Activated CD4-positive, CD25-positive, alpha-beta regulatory T cell treated with anti-CD3 and anti-CD28 coated beads, Interleukin-2, amount 50 U/mL, for 72 hours (primary cell): Measurements from ENCODE around the gene PCNX1.

Experiments
- DNase-seq: peaks from one replicate; pipeline ENCODE4 v3.0.0; 2021

The PCNX1 gene

DNA sequence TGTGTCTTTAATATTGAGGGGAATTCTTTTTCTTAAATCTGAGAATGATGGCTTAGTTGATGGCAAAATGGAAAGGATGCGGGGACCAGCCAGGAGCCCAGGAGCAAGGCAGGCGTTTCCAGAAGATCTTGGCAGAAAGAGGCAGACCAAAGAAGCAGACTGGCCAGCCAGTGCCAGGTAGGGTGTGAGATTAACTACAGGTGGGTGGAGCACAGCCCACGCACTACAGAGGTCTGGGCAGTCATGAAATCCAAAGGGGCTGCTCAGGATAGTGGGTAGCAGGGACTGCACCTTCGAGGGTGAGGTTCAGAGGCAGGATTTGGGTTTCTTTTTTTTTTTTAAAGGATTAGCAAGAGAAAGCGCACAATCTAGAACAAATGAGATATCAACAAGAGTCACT lies 17.7 kb upstream of the PCNX1 start:
- no peak for DNase-seq

- DNase-seq, result no peak
Measured at GRCh38 chr14:70890826-70891659, 16.2 kb upstream of the PCNX1 start.

DNA sequence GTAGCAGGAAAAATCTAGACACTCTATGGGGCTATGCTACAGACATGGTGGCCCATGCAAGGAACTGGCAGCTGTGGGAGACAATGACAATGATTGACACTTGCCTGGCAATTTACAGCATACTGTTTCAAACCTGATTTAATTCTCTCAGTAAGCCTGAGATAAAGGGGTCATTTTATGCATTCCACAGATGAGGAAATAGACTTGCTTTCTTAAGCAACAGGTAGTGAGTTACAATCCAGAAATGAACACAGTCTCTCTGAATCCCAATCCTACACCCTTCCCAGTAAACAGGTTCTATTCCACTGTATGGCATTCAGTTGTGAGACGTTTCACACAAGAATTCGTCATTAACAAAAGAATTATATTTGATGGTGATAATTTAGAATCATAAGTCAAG lies 15.5 kb upstream of the PCNX1 start:
- DNase-seq, result no peak

- DNase-seq, result no peak
Measured at GRCh38 chr14:70893062-70893845, 14.0 kb upstream of the PCNX1 start.

GRCh38 chr14:70893858-70894291 lies 13.4 kb upstream of the PCNX1 start:
- DNase-seq, result no peak

- DNase-seq, result no peak
Measured at GRCh38 chr14:70894868-70895267, 12.4 kb upstream of the PCNX1 start.

DNA sequence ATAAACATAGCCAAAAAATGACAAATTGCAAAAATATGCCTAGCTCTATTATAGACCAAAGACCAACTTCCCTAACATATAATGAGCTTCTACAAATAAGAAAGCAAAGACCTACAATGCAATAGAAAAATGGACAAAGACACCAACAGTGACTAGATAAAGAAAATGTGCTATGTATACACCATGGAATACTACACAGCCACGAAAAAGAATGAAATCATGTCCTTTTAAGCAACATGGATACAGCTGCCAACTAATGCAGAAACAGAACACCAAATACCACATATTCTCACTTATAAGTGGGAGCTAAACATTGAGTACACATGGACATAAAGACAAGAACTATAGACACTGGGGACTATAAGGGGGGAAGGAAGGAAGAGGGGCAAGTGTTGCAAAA lies 10.9 kb upstream of the PCNX1 start:
- no peak for DNase-seq

- DNase-seq, result no peak
Measured at GRCh38 chr14:70896981-70897380, 10.3 kb upstream of the PCNX1 start.

- DNase-seq, result no peak
Measured at GRCh38 chr14:70897464-70897863, 9.8 kb upstream of the PCNX1 start.

DNA sequence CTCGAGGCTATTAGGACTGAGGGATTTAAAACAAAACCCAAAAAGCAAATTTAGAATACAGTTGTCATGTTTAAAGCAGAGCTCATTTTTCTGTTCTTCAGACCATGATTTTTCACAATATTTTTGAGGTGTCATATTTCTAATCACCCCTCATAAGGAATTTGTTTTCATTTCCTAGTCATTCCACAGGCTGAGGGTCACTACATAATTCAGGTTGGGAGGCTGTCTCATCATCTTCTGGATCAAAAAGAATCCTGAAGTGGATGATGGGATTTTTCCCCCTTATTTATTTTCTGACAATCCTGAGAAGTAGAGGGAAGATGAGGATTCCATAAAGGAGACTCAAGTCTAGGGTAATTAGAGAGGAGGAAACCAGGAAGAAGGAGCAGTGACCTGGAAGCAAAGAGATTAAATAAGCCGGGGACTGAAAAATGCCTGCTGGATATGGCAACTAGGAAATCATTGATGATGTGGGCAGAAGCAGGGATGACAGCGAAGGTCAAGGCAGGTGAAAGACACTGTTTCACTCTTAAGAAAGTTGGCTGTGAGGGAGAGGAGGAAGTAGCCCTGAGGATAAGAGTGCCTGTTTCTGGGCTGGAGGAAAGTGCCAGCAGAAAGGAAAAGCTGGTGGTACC lies 9.0 kb upstream of the PCNX1 start:
- DNase-seq, result no peak

GRCh38 chr14:70901269-70901668 lies 6.0 kb upstream of the PCNX1 start:
- DNase-seq, result no peak

GRCh38 chr14:70902184-70902583 lies 5.1 kb upstream of the PCNX1 start:
- DNase-seq, result no peak

DNA sequence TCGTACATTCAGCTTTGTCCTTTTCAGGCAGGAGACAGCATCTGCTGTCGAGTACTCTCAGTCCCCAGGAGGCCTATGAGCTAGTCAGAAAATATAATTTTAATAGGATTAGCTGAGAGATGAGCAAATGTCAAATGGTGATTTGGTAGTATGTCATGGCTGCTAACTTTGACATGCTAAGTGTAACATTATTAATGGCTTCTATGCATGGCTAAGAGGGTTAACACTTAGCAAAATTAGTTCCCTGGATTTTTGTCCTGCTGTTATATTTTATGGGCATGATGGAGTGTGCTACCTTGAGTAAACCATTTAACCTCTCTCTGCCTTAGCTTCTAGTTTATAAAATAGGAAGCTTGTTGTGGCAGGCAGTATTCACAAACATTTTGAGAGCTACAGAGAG lies 2.9 kb upstream of the PCNX1 start:
- DNase-seq, result no peak

- no peak for DNase-seq
Measured at GRCh38 chr14:70905301-70905700, 2.0 kb upstream of the PCNX1 start.

DNA sequence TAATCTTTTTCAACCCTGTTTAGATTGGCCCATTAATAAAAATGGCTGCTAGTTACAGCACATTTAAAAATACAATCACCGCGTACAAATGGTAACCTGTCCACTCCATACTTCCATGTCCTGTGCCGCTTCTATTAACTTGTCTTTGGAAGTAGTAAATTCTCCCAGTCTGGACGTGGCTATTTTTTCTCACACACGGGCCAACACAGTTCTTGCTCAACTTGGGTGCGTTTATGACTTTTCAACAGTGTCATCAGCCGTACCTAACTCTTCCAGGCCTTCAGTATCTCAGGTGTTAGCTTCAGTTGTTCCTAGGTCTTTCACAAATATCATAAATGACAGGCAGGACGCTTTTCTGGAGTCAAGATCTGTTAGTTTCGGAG lies 475 bp upstream of the PCNX1 start:
- DNase-seq, result no peak

DNA sequence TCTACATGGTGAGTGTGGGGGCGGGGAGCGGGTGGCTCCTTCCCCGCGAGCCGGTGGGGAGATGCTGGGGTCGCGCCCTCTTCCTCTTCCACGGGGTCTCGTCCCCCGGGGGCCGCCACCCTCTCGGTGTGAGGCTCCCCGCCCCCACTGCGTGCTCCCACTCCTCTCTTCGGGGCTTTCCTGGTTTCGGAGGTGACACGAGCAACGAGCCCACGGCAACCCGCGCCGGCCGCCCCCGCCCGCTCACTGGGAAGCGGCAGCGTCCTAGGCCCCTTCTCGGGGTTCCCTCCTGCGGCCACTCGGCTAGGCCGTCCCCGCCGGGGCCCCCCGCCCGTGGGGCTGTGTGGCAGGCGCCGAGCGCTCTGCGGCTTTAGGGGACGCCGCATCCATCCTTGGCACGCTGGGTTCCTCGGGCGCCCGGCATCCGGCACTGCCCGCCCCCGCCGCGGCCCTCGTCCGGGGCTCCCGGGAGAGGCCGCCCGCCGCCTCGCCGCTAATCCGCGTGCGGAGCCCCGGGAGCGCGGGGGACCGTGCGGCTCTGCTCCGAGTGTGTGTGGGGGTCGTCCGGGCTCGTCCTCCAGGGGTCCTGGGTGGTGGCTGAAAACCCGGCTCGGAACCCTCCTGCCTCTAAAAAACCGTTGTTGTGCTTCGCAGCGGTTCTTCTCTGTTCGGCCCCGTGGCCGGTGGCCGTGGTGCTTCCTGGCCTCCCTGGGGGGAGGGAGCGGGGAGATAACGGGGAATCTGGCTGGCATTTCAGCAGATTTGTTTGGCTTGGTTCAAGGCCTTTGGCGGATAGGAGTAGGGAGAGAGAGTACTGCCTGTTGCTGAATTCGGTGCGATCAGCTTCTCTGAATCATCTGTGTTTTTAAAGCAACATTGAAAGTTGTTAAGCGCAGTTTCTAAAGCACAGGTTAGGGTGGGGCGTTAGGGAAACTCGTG lies 1.0 kb downstream of the PCNX1 start:
- peak; percentile 67 for DNase-seq

DNA sequence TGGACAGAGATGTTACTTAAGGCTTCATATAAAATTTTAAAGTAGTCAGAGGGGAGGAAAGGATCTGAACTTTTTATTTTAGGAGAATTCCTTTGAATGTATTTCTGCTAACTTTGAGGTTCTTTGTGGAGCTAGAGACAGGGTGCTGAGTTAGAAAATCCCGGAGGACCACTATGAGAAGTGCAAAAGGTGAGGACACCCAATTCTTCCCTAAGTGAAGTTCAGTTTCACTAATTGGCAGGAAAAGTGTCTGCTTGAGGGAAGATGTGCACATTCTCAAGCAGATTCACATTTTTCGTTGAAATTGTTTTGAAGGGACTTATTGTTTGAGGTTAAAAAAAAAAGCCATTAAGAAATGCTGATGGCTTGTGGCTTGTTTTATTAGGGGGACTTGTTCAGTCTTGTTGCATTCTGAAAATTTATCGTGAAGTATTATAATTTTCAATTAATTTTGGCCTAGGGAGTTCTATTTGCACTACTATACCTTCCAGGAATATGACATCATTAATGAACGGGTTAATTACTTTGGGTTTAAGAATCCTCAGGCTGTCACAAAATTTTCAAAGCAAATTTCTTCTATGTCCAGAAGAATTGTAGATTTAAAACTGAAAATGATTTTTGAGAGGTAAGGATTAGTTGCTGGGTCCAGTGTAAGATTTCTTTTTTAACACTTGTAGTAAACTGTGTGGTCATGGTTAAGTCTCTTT lies 1.8 kb downstream of the PCNX1 start:
- no peak for DNase-seq

DNA sequence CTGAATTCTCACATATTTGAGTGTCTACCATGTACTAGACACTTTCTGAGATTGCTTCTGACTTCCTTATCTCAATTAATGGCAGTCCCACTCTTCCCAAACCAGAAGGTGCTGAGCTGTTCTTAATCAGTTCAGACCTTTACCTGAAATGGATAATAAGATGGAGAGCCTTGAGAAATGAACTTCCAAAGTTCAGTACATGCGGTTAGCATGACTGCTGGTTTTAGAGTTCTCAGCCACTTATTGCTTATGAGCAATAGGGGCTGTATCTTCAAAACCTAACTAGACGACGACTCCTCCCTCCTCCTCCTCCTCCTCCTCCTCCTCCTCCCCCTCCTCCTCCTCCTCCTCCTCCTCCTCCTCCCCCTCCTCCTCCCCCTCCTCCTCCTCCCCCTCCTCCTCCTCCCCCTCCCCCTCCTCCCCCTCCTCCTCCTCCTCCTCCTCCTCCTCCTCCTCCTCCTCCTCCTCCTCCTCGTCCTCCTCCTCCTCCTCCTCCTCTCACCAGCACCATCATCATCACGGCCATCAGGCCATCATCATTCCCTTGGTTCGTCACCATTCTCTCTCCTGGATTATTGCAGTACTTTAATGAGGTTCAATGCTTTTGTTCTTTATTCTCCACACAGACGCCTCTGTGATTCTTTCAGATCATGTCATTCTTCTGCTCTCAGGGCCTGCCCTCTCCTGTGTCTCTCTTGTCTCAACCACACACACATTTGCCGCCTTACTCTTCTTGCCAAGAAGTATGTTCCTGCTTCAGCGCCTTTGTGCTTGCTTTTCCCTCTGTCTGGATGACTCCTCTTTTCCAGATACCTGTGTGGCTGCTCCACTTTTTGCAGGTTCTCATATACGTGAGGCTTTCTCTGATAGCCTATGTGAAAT lies 2.7 kb downstream of the PCNX1 start:
- DNase-seq, result no peak

DNA sequence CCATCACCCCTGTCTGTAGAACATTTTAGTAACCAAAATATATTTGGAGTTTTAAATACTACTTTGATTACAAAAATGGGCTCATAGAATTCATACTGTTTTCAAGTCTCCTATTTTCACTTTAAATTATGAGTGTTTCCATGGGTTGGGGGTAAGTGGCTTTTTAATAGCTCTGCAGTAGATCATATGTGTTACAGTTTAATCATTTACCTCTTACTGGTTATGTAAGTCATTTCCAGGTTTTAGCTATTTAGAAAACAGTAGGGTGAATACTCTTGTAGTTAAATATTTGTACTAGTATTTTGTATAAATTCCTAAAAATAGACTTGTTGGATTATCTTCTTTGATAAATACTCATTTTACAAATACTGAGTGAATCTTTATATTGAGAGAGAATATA lies 8.2 kb downstream of the PCNX1 start:
- no peak for DNase-seq

- no peak for DNase-seq
Measured at GRCh38 chr14:70916300-70916699, 9.0 kb downstream of the PCNX1 start.

DNA sequence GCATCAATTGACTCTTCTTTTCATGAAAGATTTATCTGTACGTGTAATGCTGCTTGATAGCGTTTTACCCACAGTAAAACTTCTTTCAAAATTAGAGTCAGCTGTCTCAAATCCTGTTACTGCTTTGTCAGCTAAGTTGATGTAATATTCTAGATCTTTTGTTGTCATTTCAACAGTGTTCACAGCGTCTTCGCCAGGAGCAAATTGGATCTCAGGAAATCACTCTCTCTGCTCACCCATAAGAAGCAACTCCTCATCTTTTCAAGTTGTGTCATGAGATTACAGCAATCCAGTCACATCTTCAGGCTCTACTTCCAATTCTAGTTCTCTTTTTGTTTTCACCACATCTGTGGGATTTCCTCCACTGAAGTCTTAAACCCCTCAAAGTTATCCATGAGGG lies 9.5 kb downstream of the PCNX1 start:
- no peak for DNase-seq
